Loucy (cell line): ENCODE results near the gene NECTIN2.

Source experiments
- H2AFZ ChIP-seq: fragments of 200-600 bp; sonication (generic); 2 replicates; pipeline ENCODE4 v1.6.0; 2016; ENCODE audit warnings: antibody characterized with exemption, mild to moderate bottlenecking, low read length, moderate library complexity
- H3F3A ChIP-seq: fragments of 200-600 bp; 2 replicates; pipeline ENCODE4 v1.6.0; 2016; ENCODE audit warnings: antibody characterized with exemption, low read depth, mild to moderate bottlenecking
- H3K27me3 ChIP-seq: fragments of 200-600 bp; sonication (generic); 2 replicates; pipeline ENCODE4 v1.6.1; 2014; ENCODE audit warnings: low read length, mild to moderate bottlenecking; ENCODE audit not compliant: insufficient read depth, poor library complexity, severe bottlenecking
- H3K36me3 ChIP-seq: fragments of 200-600 bp; sonication (generic); 2 replicates; pipeline ENCODE4 v1.6.1; 2016; ENCODE audit warnings: low read length; ENCODE audit not compliant: insufficient read depth
- H3K4me1 ChIP-seq: fragments of 200-600 bp; sonication (generic); 2 replicates; pipeline ENCODE4 v1.5.1; 2014; ENCODE audit warnings: low read length, mild to moderate bottlenecking; ENCODE audit not compliant: insufficient read depth, poor library complexity, severe bottlenecking
- H3K4me2 ChIP-seq: fragments of 200-600 bp; sonication (generic); 2 replicates; pipeline ENCODE4 v1.6.0; 2014; ENCODE audit warnings: antibody characterized with exemption, low read length, low read depth, mild to moderate bottlenecking; ENCODE audit not compliant: poor library complexity, severe bottlenecking
- H3K4me3 ChIP-seq: fragments of 200-600 bp; sonication (generic); 2 replicates; pipeline ENCODE4 v1.5.1; 2014; ENCODE audit warnings: low read length, mild to moderate bottlenecking, mixed read lengths; ENCODE audit not compliant: poor library complexity, severe bottlenecking
- H3K79me2 ChIP-seq: fragments of 200-600 bp; sonication (generic); 2 replicates; pipeline ENCODE4 v1.6.1; 2014; ENCODE audit warnings: low read length; ENCODE audit not compliant: insufficient read depth
- H3K9ac ChIP-seq: fragments of 200-600 bp; sonication (generic); 2 replicates; pipeline ENCODE4 v1.6.0; 2014; ENCODE audit warnings: mild to moderate bottlenecking, low read depth, low read length, moderate library complexity; ENCODE audit not compliant: poor library complexity, severe bottlenecking
- H3K9me2 ChIP-seq: fragments of 200-600 bp; sonication (generic); replicated peaks from 2 replicates; pipeline ENCODE4 v1.6.1; 2016; ENCODE audit warnings: low read depth, low read length, mixed read lengths
- H3K9me3 ChIP-seq: fragments of 200-600 bp; sonication (generic); 2 replicates; pipeline ENCODE4 v1.6.1; 2014; ENCODE audit warnings: mild to moderate bottlenecking, antibody characterized with exemption, low read length, low read depth; ENCODE audit not compliant: insufficient read depth
- H4K20me1 ChIP-seq: fragments of 200-600 bp; sonication (generic); 2 replicates; pipeline ENCODE4 v1.6.0; 2014; ENCODE audit warnings: antibody characterized with exemption, low read length, mild to moderate bottlenecking; ENCODE audit not compliant: insufficient read depth, poor library complexity, severe bottlenecking
- CTCF ChIP-seq: fragments of 200-600 bp; sonication (generic); conservative IDR thresholded peaks from 2 replicates; pipeline ENCODE4 v1.5.1; 2014; ENCODE audit warnings: mild to moderate bottlenecking, antibody characterized with exemption, low read length
- EZH2phosphoT487 ChIP-seq: fragments of 200-600 bp; IDR thresholded peaks from 2 replicates; pipeline ENCODE4 v1.6.1; 2018; ENCODE audit warnings: antibody characterized with exemption, mild to moderate bottlenecking, moderate library complexity, borderline replicate concordance

The NECTIN2 gene

GRCh38 chr19:44867578-44867977 is 21.5 kb downstream of the NECTIN2 start:
- Histone ChIP-seq H3K9ac (no peak overlapping the region), H3K27me3 (no peaks in the 10 kb centered on the region), H4K20me1 (no peaks in the 10 kb centered on the region), H3K9me3 (no peaks in the 10 kb centered on the region), H2AFZ (no peak overlapping the region), H3K4me1 (no peaks in the 10 kb centered on the region), H3K9me2 (no peaks in the 10 kb centered on the region), H3K79me2 (no peaks in the 10 kb centered on the region), H3K4me2 (no peak overlapping the region), H3K4me3 (no peak overlapping the region), H3F3A (no peaks in the 10 kb centered on the region), H3K36me3 (no peaks in the 10 kb centered on the region)
- TF ChIP-seq CTCF = no peak
- TF ChIP-seq EZH2phosphoT487 = no peak

- H3K9me3 ChIP-seq = no peaks in the 10 kb centered on the region
- no peak overlapping the region for H3K4me3 ChIP-seq
- no peaks in the 10 kb centered on the region for H3K79me2 ChIP-seq
- H3F3A ChIP-seq = no peaks in the 10 kb centered on the region
- H3K27me3 ChIP-seq = no peaks in the 10 kb centered on the region
- H3K4me2 ChIP-seq = no peak overlapping the region
- no peak overlapping the region for H3K9ac ChIP-seq
- no peaks in the 10 kb centered on the region for H3K36me3 ChIP-seq
- no peaks in the 10 kb centered on the region for H3K9me2 ChIP-seq
- no peak overlapping the region for H2AFZ ChIP-seq
- TF ChIP-seq EZH2phosphoT487 (no peak), CTCF (no peak)
- H4K20me1 ChIP-seq = no peaks in the 10 kb centered on the region
- no peaks in the 10 kb centered on the region for H3K4me1 ChIP-seq
Observed at GRCh38 chr19:44869733-44870470, 23.8 kb downstream of the NECTIN2 start.

GRCh38 chr19:44871809-44872208 is 25.7 kb downstream of the NECTIN2 start:
- Histone ChIP-seq H4K20me1 (no peaks in the 10 kb centered on the region), H3F3A (no peaks in the 10 kb centered on the region), H3K9me3 (no peaks in the 10 kb centered on the region), H3K4me2 (no peak overlapping the region), H3K27me3 (no peaks in the 10 kb centered on the region), H3K4me3 (no peak overlapping the region), H3K4me1 (peaks cover under 1% of the 10 kb centered on the region), H3K9ac (no peak overlapping the region), H3K9me2 (no peaks in the 10 kb centered on the region), H3K79me2 (no peaks in the 10 kb centered on the region), H3K36me3 (no peaks in the 10 kb centered on the region), H2AFZ (no peak overlapping the region)
- TF ChIP-seq CTCF (no peak), EZH2phosphoT487 (no peak)
